B cell (primary cell): ENCODE results near the gene CERS6. TPM values are rescaled to one million over a fixed set of nuclear protein-coding genes. Genes with fewer than 3 reads are reported as not detected.

Source experiments
- ATAC-seq: fragments of 200-7000 bp; cut with Tn5 transposase; one replicate; pipeline ENCODE4 v1.10.0; 2021; ENCODE audit warnings: low read depth, mild to moderate bottlenecking, moderate number of reproducible peaks, moderate library complexity
- CTCF ChIA-PET: fragments of 350-600 bp; sonication (Branson Sonifier 250); formaldehyde crosslinking; loops from one replicate; lab custom pipeline; 2021; ENCODE audit warnings: antibody characterized with exemption, inconsistent platforms; lab: Charles Lee
- POLR2A ChIA-PET: fragments of 350-600 bp; sonication (Branson Sonifier 250); formaldehyde crosslinking; loops from one replicate; lab custom pipeline; 2021; ENCODE audit warnings: antibody characterized with exemption; lab: Charles Lee
- DNase-seq: peaks from one replicate; pipeline ENCODE4 v3.0.0; 2013
- H2AFZ ChIP-seq: 2 replicates; pipeline ENCODE4 v1.6.1; 2012; ENCODE audit warnings: mild to moderate bottlenecking, low read depth, low read length; ENCODE audit not compliant: insufficient read depth, poor library complexity, severe bottlenecking
- H3K27ac ChIP-seq, 2 donors: 1 replicate in 1 of 2; 2 replicates in 1 of 2; pipeline ENCODE4 v1.5.1; 2012 to 2013; ENCODE audit warnings: low read length in 2 of 2, mild to moderate bottlenecking in 2 of 2, moderate library complexity in 1 of 2
- H3K27me3 ChIP-seq, 4 experiments: fragments of 200-600 bp in 1 of 4; sonication (generic) in 1 of 4; replicated peaks in 1 of 4; 1 replicate in 2 of 4; 2 replicates in 2 of 4; pipeline versions ENCODE4 v1.6.1 to v1.7.0; 2013 to 2016; ENCODE audit warnings: low read length in 3 of 4, mild to moderate bottlenecking in 2 of 4, mixed read lengths in 1 of 4, moderate library complexity in 1 of 4; ENCODE audit not compliant: insufficient read depth in 4 of 4, control insufficient read depth in 3 of 4; ENCODE audit errors: control extremely low read depth in 1 of 4
- H3K36me3 ChIP-seq, 2 experiments: replicated peaks in 1 of 2; 1 replicate in 1 of 2; 2 replicates in 1 of 2; pipeline versions ENCODE4 v1.6.1 to v1.7.1; 2013; ENCODE audit warnings: low read length in 1 of 2; ENCODE audit not compliant: insufficient read depth in 2 of 2, control insufficient read depth in 1 of 2; ENCODE audit errors: control extremely low read depth in 1 of 2, extremely low read depth in 1 of 2
- H3K4me1 ChIP-seq, 2 donors: fragments of 200-600 bp in 1 of 2; sonication (generic) in 1 of 2; 1 replicate in 1 of 2; 2 replicates in 1 of 2; pipeline versions ENCODE4 v1.5.1 to v1.6.1; 2013 to 2017; ENCODE audit warnings: low read length in 2 of 2; ENCODE audit not compliant: control insufficient read depth in 2 of 2, insufficient read depth in 2 of 2
- H3K4me2 ChIP-seq: replicated peaks from 2 replicates; pipeline ENCODE3; 2012; ENCODE audit warnings: mild to moderate bottlenecking, low read depth, low read length; ENCODE audit not compliant: poor library complexity, severe bottlenecking
- H3K4me3 ChIP-seq, 5 experiments: fragments of 200-600 bp in 1 of 5; sonication (generic) in 1 of 5; 1 replicate in 3 of 5; 2 replicates in 2 of 5; pipeline versions ENCODE4 v1.5.1 to v1.7.0; 2011 to 2016; ENCODE audit warnings: low read length in 4 of 5, mild to moderate bottlenecking in 4 of 5, low read depth in 2 of 5, control low read depth in 1 of 5, moderate library complexity in 1 of 5; ENCODE audit not compliant: insufficient read depth in 1 of 5; ENCODE audit errors: control extremely low read depth in 1 of 5, extremely low read depth in 1 of 5
- H3K79me2 ChIP-seq: fragments of 200-600 bp; sonication (generic); one replicate; pipeline ENCODE4 v1.6.0; 2016; ENCODE audit warnings: low read length; ENCODE audit not compliant: control insufficient read depth, insufficient read depth
- H3K9ac ChIP-seq: fragments of 200-600 bp; sonication (generic); 2 replicates; pipeline ENCODE4 v1.6.1; 2017; ENCODE audit warnings: mild to moderate bottlenecking, low read length, moderate library complexity
- H3K9me3 ChIP-seq, 3 donors: one replicate each; pipeline versions ENCODE4 v1.6.1 to v1.7.1; 2013; ENCODE audit warnings: low read length in 2 of 3; ENCODE audit not compliant: control insufficient read depth in 2 of 3, insufficient read depth in 1 of 3; ENCODE audit errors: control extremely low read depth in 1 of 3
- H4K20me1 ChIP-seq: 2 replicates; pipeline ENCODE4 v1.6.0; 2012; ENCODE audit warnings: mild to moderate bottlenecking, low read length; ENCODE audit not compliant: insufficient read depth, control insufficient read depth, poor library complexity, severe bottlenecking
- H3K27ac Mint-ChIP-seq: one replicate; pipeline ENCODE4 v1.8.0; 2021; ENCODE audit warnings: mixed read lengths
- H3K27me3 Mint-ChIP-seq: one replicate; pipeline ENCODE4 v1.8.0; 2021; ENCODE audit warnings: mixed read lengths
- H3K4me1 Mint-ChIP-seq: one replicate; pipeline ENCODE4 v1.8.0; 2021; ENCODE audit warnings: mixed read lengths
- H3K4me3 Mint-ChIP-seq: one replicate; pipeline ENCODE4 v1.8.0; 2021; ENCODE audit warnings: mixed read lengths
- H3K9me3 Mint-ChIP-seq: one replicate; pipeline ENCODE4 v1.8.0; 2022; ENCODE audit warnings: mixed read lengths; ENCODE audit not compliant: insufficient read depth
- CTCF ChIP-seq: fragments of 200-600 bp; IDR thresholded peaks from one replicate; pipeline ENCODE4 v1.8.0; 2022; ENCODE audit warnings: antibody characterized with exemption, mild to moderate bottlenecking
- EZH2 ChIP-seq: IDR thresholded peaks from 2 replicates; pipeline ENCODE4 v1.6.1; 2012; ENCODE audit warnings: borderline replicate concordance, low read depth, mild to moderate bottlenecking, moderate library complexity, low read length; ENCODE audit not compliant: insufficient read depth, poor library complexity, severe bottlenecking
- WGBS: methylation state at CpG from one replicate; pipeline ENCODE4 v1.1.5; 2013; ENCODE audit warnings: missing lambda C conversion rate; ENCODE audit not compliant: insufficient coverage; 5-methylcytosine and 5-hydroxymethylcytosine counted together
- intact Hi-C: fragments of 100-400 bp; cut with micrococcal nuclease; formaldehyde crosslinking; loops from one replicate; pipeline ENCODE4 v1.10.0; 2022
- polyA plus RNA-seq: library from polyadenylated mRNA; depleted of rRNA; stranded (reverse); fragments of >200 nt; gene quantifications from 2 replicates; pipeline ENCODE4 v1.2.3, GENCODE V29; 2012
- total RNA-seq, 2 donors: library from RNA; stranded (reverse); fragments of 120-200 nt in 1 of 2; gene quantifications; 1 replicate in 1 of 2; 2 replicates in 1 of 2; pipeline versions ENCODE4 v1.2.3 to v1.2.4, GENCODE V29; 2013 to 2022

The CERS6 gene
- total and polyA plus RNA-seq, 2 donors (not counting 1 experiment from before 2014, with no cell fraction given): 2.2 to 5.5 TPM

- Mint-ChIP-seq H3K27me3 (no peaks in the 10 kb centered on the region), H3K27ac (no peak overlapping the region), H3K4me3 (no peak overlapping the region), H3K4me1 (peaks cover 41% of the 10 kb centered on the region), H3K9me3 (no peaks in the 10 kb centered on the region)
- Histone ChIP-seq H3K4me3 (no peak overlapping the region), H3K27me3 (no peaks in the 10 kb centered on the region), H3K79me2 (peaks cover 12% of the 10 kb centered on the region), H3K27ac (no peak overlapping the region), H3K9me3 (no peaks in the 10 kb centered on the region), H3K36me3 (peaks cover 0 to 1% of the 10 kb centered on the region in 2 experiments), H3K9ac (no peak overlapping the region), H3K4me2 (no peak overlapping the region), H2AFZ (no peak overlapping the region), H3K4me1 (peaks cover 12 to 24% of the 10 kb centered on the region in 2 donors), H4K20me1 (no peaks in the 10 kb centered on the region)
- CTCF ChIA-PET: no interaction called here
- ATAC-seq: no peak
- POLR2A ChIA-PET: no interaction called here
- no peak for DNase-seq
- intact Hi-C loops: no loop called here
- 94% methylated on average over 3 of the region's 4 CpGs for WGBS
- no peak for TF ChIP-seq EZH2
- no peak for TF ChIP-seq CTCF
Observed at GRCh38 chr2:168585700-168586099, 129.6 kb downstream of the CERS6 start.

GRCh38 chr2:168587307-168587706, 131.2 kb downstream of the CERS6 start:
- Histone ChIP-seq H3K27me3 (no peaks in the 10 kb centered on the region), H3K4me3 (no peak overlapping the region), H3K27ac (no peak overlapping the region), H3K4me1 (peaks cover 12 to 16% of the 10 kb centered on the region in 2 donors), H3K79me2 (peaks cover 12% of the 10 kb centered on the region), H3K9ac (no peak overlapping the region), H3K4me2 (no peak overlapping the region), H2AFZ (no peak overlapping the region), H3K9me3 (no peaks in the 10 kb centered on the region), H3K36me3 (peaks cover 0 to 1% of the 10 kb centered on the region in 2 experiments), H4K20me1 (no peaks in the 10 kb centered on the region)
- DNase-seq (no peak), ATAC-seq (no peak)
- 93% methylated on average over 1 of the region's 2 CpGs for WGBS
- no peaks in the 10 kb centered on the region for H3K9me3 Mint-ChIP-seq
- no peaks in the 10 kb centered on the region for H3K27me3 Mint-ChIP-seq
- CTCF ChIA-PET: no interaction called here
- POLR2A ChIA-PET: no interaction called here
- no peak for TF ChIP-seq CTCF
- TF ChIP-seq EZH2: no peak
- intact Hi-C loops: no loop called here
- H3K4me1 Mint-ChIP-seq: peaks cover 32% of the 10 kb centered on the region
- no peak overlapping the region for H3K27ac Mint-ChIP-seq
- no peak overlapping the region for H3K4me3 Mint-ChIP-seq
